CD14-positive monocyte (primary cell): ENCODE data around the gene TMEM94. TPM values are rescaled to one million over a fixed set of nuclear protein-coding genes. Genes with fewer than 3 reads are reported as not detected.

Experiments
- DNase-seq, 3 donors: peaks; one replicate each; pipeline ENCODE4 v3.0.0-alpha.2; 2011 to 2022
- H2AFZ ChIP-seq: 2 replicates; pipeline ENCODE4 v1.6.0; 2012; ENCODE audit warnings: mild to moderate bottlenecking, low read depth, low read length, inconsistent platforms; ENCODE audit not compliant: insufficient read depth, poor library complexity, severe bottlenecking
- H3K27ac ChIP-seq, 2 donors: 1 replicate in 1 of 2; 2 replicates in 1 of 2; pipeline ENCODE4 v1.5.1; 2012 to 2013; ENCODE audit warnings: low read length in 2 of 2, control low read depth in 1 of 2, inconsistent platforms in 1 of 2, low read depth in 1 of 2, mild to moderate bottlenecking in 1 of 2
- H3K27me3 ChIP-seq, 2 donors: one replicate each; pipeline versions ENCODE4 v1.6.0 to v1.6.1; 2011 to 2013; ENCODE audit warnings: low read length in 2 of 2; ENCODE audit not compliant: control insufficient read depth in 2 of 2, insufficient read depth in 2 of 2
- H3K36me3 ChIP-seq, 2 donors: replicated peaks in 1 of 2; 1 replicate in 1 of 2; 2 replicates in 1 of 2; pipeline versions ENCODE4 v1.5.1 to v1.6.1; 2012 to 2013; ENCODE audit warnings: low read length in 2 of 2, control low read depth in 1 of 2, inconsistent platforms in 1 of 2, mild to moderate bottlenecking in 1 of 2; ENCODE audit not compliant: insufficient read depth in 2 of 2, control insufficient read depth in 1 of 2
- H3K4me1 ChIP-seq, 2 donors: 1 replicate in 1 of 2; 2 replicates in 1 of 2; pipeline versions ENCODE4 v1.5.1 to v1.6.1; 2012 to 2013; ENCODE audit warnings: low read length in 2 of 2, control low read depth in 1 of 2, inconsistent platforms in 1 of 2, mild to moderate bottlenecking in 1 of 2, moderate library complexity in 1 of 2; ENCODE audit not compliant: insufficient read depth in 2 of 2, control insufficient read depth in 1 of 2
- H3K4me2 ChIP-seq: replicated peaks from 2 replicates; pipeline ENCODE3; 2012; ENCODE audit warnings: low read length, moderate library complexity, mild to moderate bottlenecking; ENCODE audit not compliant: poor library complexity, severe bottlenecking; ENCODE audit errors: extremely low read depth
- H3K4me3 ChIP-seq, 3 experiments: fragments of 200-600 bp in 1 of 3; sonication (generic) in 1 of 3; replicated peaks in 1 of 3; 1 replicate in 2 of 3; 2 replicates in 1 of 3; pipeline ENCODE4 v1.5.1; 2011 to 2013; ENCODE audit warnings: low read length in 3 of 3, mild to moderate bottlenecking in 3 of 3, control low read depth in 2 of 3, low read depth in 2 of 3, inconsistent platforms in 1 of 3, moderate library complexity in 1 of 3
- H3K79me2 ChIP-seq: 2 replicates; pipeline ENCODE4 v1.6.0; 2012; ENCODE audit warnings: mild to moderate bottlenecking, control low read depth, inconsistent platforms, low read length, moderate library complexity; ENCODE audit not compliant: insufficient read depth
- H3K9ac ChIP-seq: 2 replicates; pipeline ENCODE4 v1.6.0; 2017; ENCODE audit warnings: low read length, mild to moderate bottlenecking; ENCODE audit not compliant: insufficient read depth, poor library complexity, severe bottlenecking
- H3K9me3 ChIP-seq, 2 donors: replicated peaks in 1 of 2; 1 replicate in 1 of 2; 2 replicates in 1 of 2; pipeline versions ENCODE4 v1.5.1 to v1.6.1; 2012 to 2013; ENCODE audit warnings: low read length in 2 of 2, control low read depth in 1 of 2; ENCODE audit not compliant: control insufficient read depth in 1 of 2, insufficient read depth in 1 of 2
- H4K20me1 ChIP-seq: 2 replicates; pipeline ENCODE4 v1.6.0; 2012; ENCODE audit warnings: mild to moderate bottlenecking, low read length, control low read depth, moderate library complexity; ENCODE audit not compliant: insufficient read depth
- H3K27ac Mint-ChIP-seq, 7 donors: one replicate each; pipeline ENCODE4 v1.8.0; 2020; ENCODE audit warnings: mild to moderate bottlenecking in 7 of 7, mixed read lengths in 7 of 7, moderate library complexity in 6 of 7, inconsistent platforms in 2 of 7
- H3K27me3 Mint-ChIP-seq, 3 donors: one replicate each; pipeline ENCODE4 v1.8.0; 2021 to 2022; ENCODE audit warnings: low read depth in 3 of 3, mild to moderate bottlenecking in 3 of 3, mixed read lengths in 3 of 3, moderate library complexity in 3 of 3, inconsistent platforms in 1 of 3
- H3K36me3 Mint-ChIP-seq, 2 donors: one replicate each; pipeline ENCODE4 v1.8.0; 2020; ENCODE audit warnings: mixed read lengths in 2 of 2, inconsistent platforms in 1 of 2, mild to moderate bottlenecking in 1 of 2
- H3K4me1 Mint-ChIP-seq: one replicate; pipeline ENCODE4 v1.8.0; 2020; ENCODE audit warnings: mild to moderate bottlenecking, mixed read lengths
- H3K4me3 Mint-ChIP-seq, 2 donors: one replicate each; pipeline ENCODE4 v1.8.0; 2020; ENCODE audit warnings: mild to moderate bottlenecking in 2 of 2, mixed read lengths in 2 of 2, moderate library complexity in 1 of 2
- H3K9me3 Mint-ChIP-seq, 7 donors: one replicate each; pipeline ENCODE4 v1.8.0; 2020 to 2022; ENCODE audit warnings: mixed read lengths in 7 of 7, mild to moderate bottlenecking in 6 of 7, moderate library complexity in 6 of 7, inconsistent platforms in 2 of 7
- WGBS: methylation state at CpG from one replicate; pipeline ENCODE4 v1.1.5; 2013; ENCODE audit warnings: missing lambda C conversion rate; ENCODE audit not compliant: insufficient coverage; 5-methylcytosine and 5-hydroxymethylcytosine counted together
- intact Hi-C, 2 donors: fragments of 100-400 bp; cut with micrococcal nuclease; formaldehyde crosslinking; loops; one replicate each; pipeline versions ENCODE4 v1.15.0 to v1.15.1; 2023
- polyA plus RNA-seq, 3 donors: library from polyadenylated mRNA; depleted of rRNA in 1 of 3; unstranded in 2 of 3; stranded (reverse) in 1 of 3; fragments of 300-500 nt in 2 of 3; fragments of >200 nt in 1 of 3; fragmentation: Illumina TruSeq in 2 of 3; gene quantifications; 1 replicate in 2 of 3; 2 replicates in 1 of 3; pipeline ENCODE4 v1.2.3, GENCODE V29; 2012 to 2021
- TF ChIP-seq, protein P1 (sequence below): fragments of 200-600 bp; IDR thresholded peaks from one replicate; pipeline ENCODE4 v1.8.0; 2022; ENCODE audit warnings: antibody characterized with exemption, mild to moderate bottlenecking

The TMEM94 gene
- polyA plus RNA-seq, 3 donors: 7.2 to 129 (median 8.4) TPM

DNA sequence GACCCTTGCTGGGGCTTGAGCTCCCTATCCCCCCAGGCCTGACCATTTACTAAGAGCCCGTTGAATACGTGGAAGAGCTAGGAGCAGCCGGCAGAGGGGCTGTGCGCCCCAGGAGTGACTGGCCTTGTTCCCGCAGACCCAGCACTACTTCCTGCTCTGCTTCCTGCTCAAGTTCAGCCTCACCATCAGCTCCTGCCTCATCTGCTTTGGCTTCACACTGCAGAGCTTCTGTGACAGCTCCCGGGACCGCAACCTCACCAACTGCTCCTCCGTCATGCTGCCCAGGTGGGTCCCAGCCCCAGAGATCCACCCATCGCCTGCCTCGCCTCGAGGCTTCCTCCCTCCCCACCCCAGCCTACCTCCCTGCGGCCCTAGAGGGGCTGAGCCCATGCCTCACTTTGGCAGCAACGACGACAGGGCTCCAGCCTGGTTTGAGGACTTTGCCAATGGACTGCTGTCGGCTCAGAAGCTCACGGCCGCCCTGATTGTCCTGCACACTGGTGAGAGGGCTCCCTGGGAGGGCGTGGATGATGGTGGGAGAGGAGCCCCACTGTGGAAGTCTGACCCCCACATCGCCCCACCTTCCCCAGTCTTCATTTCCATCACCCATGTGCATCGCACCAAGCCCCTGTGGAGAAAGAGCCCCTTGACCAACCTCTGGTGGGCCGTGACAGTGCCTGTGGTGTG is 41.7 kb downstream of the TMEM94 start:
- H3K9me3 Mint-ChIP-seq: peaks cover 0 to 2% (median 0%) of the 10 kb centered on the region in 7 donors
- H4K20me1 ChIP-seq: no peaks in the 10 kb centered on the region
- H3K36me3 ChIP-seq: peaks cover 55 to 75% of the 10 kb centered on the region in 2 donors
- H3K27me3 Mint-ChIP-seq: peaks cover 0 to 3% (median 2%) of the 10 kb centered on the region in 3 donors
- no peak overlapping the region for H3K4me3 ChIP-seq
- peaks cover 64 to 69% of the 10 kb centered on the region in 2 donors for H3K36me3 Mint-ChIP-seq
- no peaks in the 10 kb centered on the region for H3K9me3 ChIP-seq
- H3K4me3 Mint-ChIP-seq: no peak overlapping the region
- no peak overlapping the region for H2AFZ ChIP-seq
- H3K79me2 ChIP-seq: no peaks in the 10 kb centered on the region
- H3K4me1 ChIP-seq: no peaks in the 10 kb centered on the region
- no peak overlapping the region for H3K4me2 ChIP-seq
- TF ChIP-seq, protein P1, sequence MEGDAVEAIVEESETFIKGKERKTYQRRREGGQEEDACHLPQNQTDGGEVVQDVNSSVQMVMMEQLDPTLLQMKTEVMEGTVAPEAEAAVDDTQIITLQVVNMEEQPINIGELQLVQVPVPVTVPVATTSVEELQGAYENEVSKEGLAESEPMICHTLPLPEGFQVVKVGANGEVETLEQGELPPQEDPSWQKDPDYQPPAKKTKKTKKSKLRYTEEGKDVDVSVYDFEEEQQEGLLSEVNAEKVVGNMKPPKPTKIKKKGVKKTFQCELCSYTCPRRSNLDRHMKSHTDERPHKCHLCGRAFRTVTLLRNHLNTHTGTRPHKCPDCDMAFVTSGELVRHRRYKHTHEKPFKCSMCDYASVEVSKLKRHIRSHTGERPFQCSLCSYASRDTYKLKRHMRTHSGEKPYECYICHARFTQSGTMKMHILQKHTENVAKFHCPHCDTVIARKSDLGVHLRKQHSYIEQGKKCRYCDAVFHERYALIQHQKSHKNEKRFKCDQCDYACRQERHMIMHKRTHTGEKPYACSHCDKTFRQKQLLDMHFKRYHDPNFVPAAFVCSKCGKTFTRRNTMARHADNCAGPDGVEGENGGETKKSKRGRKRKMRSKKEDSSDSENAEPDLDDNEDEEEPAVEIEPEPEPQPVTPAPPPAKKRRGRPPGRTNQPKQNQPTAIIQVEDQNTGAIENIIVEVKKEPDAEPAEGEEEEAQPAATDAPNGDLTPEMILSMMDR: no peak
- no peak for DNase-seq
- H3K27ac ChIP-seq: no peak overlapping the region
- intact Hi-C loops: no loop called here
- H3K27me3 ChIP-seq: no peaks in the 10 kb centered on the region
- 4% methylated on average over 15 of the region's 21 CpGs for WGBS
- peak overlapping the region in 1 of 7 donors; percentile 50 for H3K27ac Mint-ChIP-seq
- H3K9ac ChIP-seq: no peak overlapping the region
- peaks cover 26% of the 10 kb centered on the region for H3K4me1 Mint-ChIP-seq

DNA sequence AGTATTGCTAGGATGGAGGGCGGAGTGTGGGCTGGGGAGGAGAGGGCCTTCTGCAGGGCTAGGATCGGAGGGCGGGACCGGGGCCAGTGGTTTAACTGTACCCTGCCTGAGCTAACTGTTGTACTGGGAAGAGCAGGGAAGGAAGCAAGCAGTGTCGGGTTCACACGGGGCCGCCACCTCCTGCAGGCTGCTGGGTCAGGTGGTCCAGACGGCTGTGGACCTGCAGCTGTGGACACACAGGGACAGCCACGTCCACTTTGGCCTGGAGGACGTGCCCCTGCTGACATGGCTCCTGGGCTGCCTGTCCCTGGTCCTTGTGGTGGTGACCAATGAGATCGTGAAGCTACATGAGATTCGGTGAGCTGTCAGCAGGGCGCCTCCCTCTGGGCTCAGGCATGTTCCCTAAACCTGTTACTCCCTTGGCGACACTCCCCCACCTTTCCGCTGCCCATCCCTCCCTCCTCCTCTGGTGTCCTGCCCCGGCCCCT is 42.3 kb downstream of the TMEM94 start:
- Histone ChIP-seq H3K79me2 (no peaks in the 10 kb centered on the region), H3K36me3 (peaks cover 49 to 69% of the 10 kb centered on the region in 2 donors), H3K27ac (no peak overlapping the region), H4K20me1 (no peaks in the 10 kb centered on the region), H3K4me3 (no peak overlapping the region), H2AFZ (no peak overlapping the region), H3K4me2 (no peak overlapping the region), H3K9ac (no peak overlapping the region), H3K4me1 (no peaks in the 10 kb centered on the region), H3K27me3 (no peaks in the 10 kb centered on the region), H3K9me3 (no peaks in the 10 kb centered on the region)
- 37% methylated on average over 15 of the region's 16 CpGs for WGBS
- no peak for DNase-seq
- Mint-ChIP-seq H3K27me3 (peaks cover 0 to 3% (median 0%) of the 10 kb centered on the region in 3 donors), H3K9me3 (peaks cover 0 to 2% (median 0%) of the 10 kb centered on the region in 7 donors), H3K4me3 (no peak overlapping the region), H3K4me1 (peaks cover 26% of the 10 kb centered on the region), H3K27ac (peak overlapping the region in 1 of 7 donors; percentile 14), H3K36me3 (peaks cover 59 to 64% of the 10 kb centered on the region in 2 donors)
- TF ChIP-seq, protein P1: no peak
- intact Hi-C loops: no loop called here
